ENCODE data around the gene BET1. TPM values are rescaled to one million over a fixed set of nuclear protein-coding genes. Genes with fewer than 3 reads are reported as not detected.

The BET1 gene
- total RNA-seq, 1 experiment from 2014 or later: 14.3 TPM

DNA sequence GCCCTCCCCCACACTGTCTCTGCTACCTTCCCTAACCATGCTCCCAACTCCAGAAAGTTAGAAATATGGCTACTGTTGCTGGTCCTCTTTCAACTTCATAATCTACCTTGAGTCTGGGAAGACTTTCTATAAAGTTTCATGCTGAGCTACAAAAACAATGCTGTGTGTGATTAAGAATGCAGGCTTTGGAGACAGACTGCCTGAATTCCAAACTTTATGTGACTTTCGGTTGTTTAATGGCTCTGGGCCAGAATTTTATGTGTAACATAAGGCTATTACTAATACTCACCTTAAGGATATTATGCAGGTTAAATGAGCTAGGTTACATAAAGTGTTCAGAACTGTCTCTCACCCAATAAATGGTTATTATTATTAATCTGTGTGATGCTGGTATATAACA lies 19.1 kb downstream of the BET1 start:
- TF ChIP-seq SIN3A (IDR thresholded peaks at IDR 0.05; ENCODE audit: borderline replicate concordance, insufficient read depth, low read depth, low read length): no peak
- no peak for TF ChIP-seq POLR2AphosphoS5 (IDR thresholded peaks at IDR 0.05; ENCODE audit: low read depth, low read length)
- TF ChIP-seq, protein P1, sequence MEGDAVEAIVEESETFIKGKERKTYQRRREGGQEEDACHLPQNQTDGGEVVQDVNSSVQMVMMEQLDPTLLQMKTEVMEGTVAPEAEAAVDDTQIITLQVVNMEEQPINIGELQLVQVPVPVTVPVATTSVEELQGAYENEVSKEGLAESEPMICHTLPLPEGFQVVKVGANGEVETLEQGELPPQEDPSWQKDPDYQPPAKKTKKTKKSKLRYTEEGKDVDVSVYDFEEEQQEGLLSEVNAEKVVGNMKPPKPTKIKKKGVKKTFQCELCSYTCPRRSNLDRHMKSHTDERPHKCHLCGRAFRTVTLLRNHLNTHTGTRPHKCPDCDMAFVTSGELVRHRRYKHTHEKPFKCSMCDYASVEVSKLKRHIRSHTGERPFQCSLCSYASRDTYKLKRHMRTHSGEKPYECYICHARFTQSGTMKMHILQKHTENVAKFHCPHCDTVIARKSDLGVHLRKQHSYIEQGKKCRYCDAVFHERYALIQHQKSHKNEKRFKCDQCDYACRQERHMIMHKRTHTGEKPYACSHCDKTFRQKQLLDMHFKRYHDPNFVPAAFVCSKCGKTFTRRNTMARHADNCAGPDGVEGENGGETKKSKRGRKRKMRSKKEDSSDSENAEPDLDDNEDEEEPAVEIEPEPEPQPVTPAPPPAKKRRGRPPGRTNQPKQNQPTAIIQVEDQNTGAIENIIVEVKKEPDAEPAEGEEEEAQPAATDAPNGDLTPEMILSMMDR (IDR thresholded peaks at IDR 0.05): no peak
- TF ChIP-seq TCF7L2 (IDR thresholded peaks at IDR 0.05; ENCODE audit: low read depth, low read length): no peak
- TF ChIP-seq, protein P2, sequence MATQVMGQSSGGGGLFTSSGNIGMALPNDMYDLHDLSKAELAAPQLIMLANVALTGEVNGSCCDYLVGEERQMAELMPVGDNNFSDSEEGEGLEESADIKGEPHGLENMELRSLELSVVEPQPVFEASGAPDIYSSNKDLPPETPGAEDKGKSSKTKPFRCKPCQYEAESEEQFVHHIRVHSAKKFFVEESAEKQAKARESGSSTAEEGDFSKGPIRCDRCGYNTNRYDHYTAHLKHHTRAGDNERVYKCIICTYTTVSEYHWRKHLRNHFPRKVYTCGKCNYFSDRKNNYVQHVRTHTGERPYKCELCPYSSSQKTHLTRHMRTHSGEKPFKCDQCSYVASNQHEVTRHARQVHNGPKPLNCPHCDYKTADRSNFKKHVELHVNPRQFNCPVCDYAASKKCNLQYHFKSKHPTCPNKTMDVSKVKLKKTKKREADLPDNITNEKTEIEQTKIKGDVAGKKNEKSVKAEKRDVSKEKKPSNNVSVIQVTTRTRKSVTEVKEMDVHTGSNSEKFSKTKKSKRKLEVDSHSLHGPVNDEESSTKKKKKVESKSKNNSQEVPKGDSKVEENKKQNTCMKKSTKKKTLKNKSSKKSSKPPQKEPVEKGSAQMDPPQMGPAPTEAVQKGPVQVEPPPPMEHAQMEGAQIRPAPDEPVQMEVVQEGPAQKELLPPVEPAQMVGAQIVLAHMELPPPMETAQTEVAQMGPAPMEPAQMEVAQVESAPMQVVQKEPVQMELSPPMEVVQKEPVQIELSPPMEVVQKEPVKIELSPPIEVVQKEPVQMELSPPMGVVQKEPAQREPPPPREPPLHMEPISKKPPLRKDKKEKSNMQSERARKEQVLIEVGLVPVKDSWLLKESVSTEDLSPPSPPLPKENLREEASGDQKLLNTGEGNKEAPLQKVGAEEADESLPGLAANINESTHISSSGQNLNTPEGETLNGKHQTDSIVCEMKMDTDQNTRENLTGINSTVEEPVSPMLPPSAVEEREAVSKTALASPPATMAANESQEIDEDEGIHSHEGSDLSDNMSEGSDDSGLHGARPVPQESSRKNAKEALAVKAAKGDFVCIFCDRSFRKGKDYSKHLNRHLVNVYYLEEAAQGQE (IDR thresholded peaks at IDR 0.05; ENCODE audit: insufficient read depth in 1 of 2, low read depth in 2 of 2, low read length in 1 of 2): no peak
- H3K9me3 ChIP-seq (ENCODE audit: control insufficient read depth, insufficient read depth, low read depth, low read length): no peaks in the 10 kb centered on the region
- intact Hi-C loops (cut with micrococcal nuclease; ENCODE audit: unreplicated experiment): no loop called here
- H3K4me1 ChIP-seq (ENCODE audit: control insufficient read depth, insufficient read depth, low read length): no peaks in the 10 kb centered on the region
- ATAC-seq (no peak), DNase-seq (ENCODE audit: low read depth, low spot score) (no peak)
- POLR2A ChIA-PET: no interaction called here
- no peak overlapping the region for H3K27ac ChIP-seq (ENCODE audit: low read length)
- no TSS peak for BruUV-seq (replicated peaks)
- H3K4me3 ChIP-seq (ENCODE audit: low read depth in 2 of 2, low read length in 2 of 2): no peak overlapping the region
- in situ Hi-C loops (cut with HindIII; ENCODE audit: low pct_unique_long_range_greater_than_20kb, low sequenced_read_pairs): no loop called here
- no peaks in the 10 kb centered on the region for H3K27me3 ChIP-seq (ENCODE audit: control insufficient read depth, insufficient read depth, low read length)
- CTCF ChIA-PET: no interaction called here
- H3K36me3 ChIP-seq (ENCODE audit: control insufficient read depth, insufficient read depth, low read length): no peaks in the 10 kb centered on the region

DNA sequence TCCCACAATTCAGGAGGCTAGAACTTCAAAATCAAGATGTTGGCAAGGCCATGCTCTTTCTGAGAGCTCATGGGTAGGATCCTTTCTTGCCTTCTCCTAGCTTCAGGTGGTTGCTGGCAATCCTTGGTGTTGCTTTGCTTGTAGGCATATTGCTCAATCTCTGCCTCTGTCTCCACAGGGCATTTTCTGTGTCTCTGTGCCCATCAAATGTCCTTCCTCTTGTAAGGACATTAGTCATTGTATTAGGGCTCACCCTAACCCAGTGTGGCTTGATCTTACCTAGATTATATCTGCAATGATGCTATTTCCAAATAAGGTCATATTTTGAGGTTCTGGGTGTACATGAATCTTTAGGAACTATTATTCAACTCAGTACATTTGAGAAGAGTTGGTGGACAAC lies 20.1 kb downstream of the BET1 start:
- Histone ChIP-seq H3K4me3 (ENCODE audit: low read depth in 2 of 2, low read length in 2 of 2) (no peak overlapping the region), H3K27me3 (ENCODE audit: control insufficient read depth, insufficient read depth, low read length) (no peaks in the 10 kb centered on the region), H3K4me1 (ENCODE audit: control insufficient read depth, insufficient read depth, low read length) (no peaks in the 10 kb centered on the region), H3K27ac (ENCODE audit: low read length) (no peak overlapping the region), H3K36me3 (ENCODE audit: control insufficient read depth, insufficient read depth, low read length) (no peaks in the 10 kb centered on the region), H3K9me3 (ENCODE audit: control insufficient read depth, insufficient read depth, low read depth, low read length) (no peaks in the 10 kb centered on the region)
- in situ Hi-C loops (cut with HindIII; ENCODE audit: low pct_unique_long_range_greater_than_20kb, low sequenced_read_pairs): no loop called here
- no TSS peak for BruUV-seq (replicated peaks)
- ChIA-PET CTCF (no interaction called here), POLR2A (no interaction called here)
- ATAC-seq (no peak), DNase-seq (ENCODE audit: low read depth, low spot score) (no peak)
- TF ChIP-seq SIN3A (IDR thresholded peaks at IDR 0.05; ENCODE audit: borderline replicate concordance, insufficient read depth, low read depth, low read length) (no peak), TCF7L2 (IDR thresholded peaks at IDR 0.05; ENCODE audit: low read depth, low read length) (no peak), POLR2AphosphoS5 (IDR thresholded peaks at IDR 0.05; ENCODE audit: low read depth, low read length) (no peak)
- TF ChIP-seq, protein P2 (IDR thresholded peaks at IDR 0.05; ENCODE audit: insufficient read depth in 1 of 2, low read depth in 2 of 2, low read length in 1 of 2): no peak
- TF ChIP-seq, protein P1 (IDR thresholded peaks at IDR 0.05): no peak
- intact Hi-C loops (cut with micrococcal nuclease; ENCODE audit: unreplicated experiment): no loop called here
